ENCODE data around the gene CEP120.

DNA sequence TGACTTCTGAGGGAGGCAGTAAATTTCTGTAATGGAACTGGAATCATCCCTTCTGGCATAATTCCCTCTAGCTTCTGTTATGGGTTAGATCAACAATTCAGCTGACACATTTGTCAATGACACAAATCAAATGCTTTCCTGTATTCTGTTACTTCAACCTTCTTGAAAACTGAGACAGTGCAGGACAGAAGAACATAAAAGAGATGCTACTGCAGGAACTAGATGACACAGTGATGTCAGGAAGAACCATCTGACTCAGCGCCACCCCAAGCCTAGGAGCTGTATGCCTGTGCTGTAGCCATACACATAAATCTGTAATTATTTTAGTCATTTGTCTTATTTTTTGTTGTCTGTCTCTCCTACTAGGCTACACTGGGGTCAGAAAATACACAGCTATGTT, 18.2 kb upstream of the CEP120 start:
- TF ChIP-seq, protein P1, sequence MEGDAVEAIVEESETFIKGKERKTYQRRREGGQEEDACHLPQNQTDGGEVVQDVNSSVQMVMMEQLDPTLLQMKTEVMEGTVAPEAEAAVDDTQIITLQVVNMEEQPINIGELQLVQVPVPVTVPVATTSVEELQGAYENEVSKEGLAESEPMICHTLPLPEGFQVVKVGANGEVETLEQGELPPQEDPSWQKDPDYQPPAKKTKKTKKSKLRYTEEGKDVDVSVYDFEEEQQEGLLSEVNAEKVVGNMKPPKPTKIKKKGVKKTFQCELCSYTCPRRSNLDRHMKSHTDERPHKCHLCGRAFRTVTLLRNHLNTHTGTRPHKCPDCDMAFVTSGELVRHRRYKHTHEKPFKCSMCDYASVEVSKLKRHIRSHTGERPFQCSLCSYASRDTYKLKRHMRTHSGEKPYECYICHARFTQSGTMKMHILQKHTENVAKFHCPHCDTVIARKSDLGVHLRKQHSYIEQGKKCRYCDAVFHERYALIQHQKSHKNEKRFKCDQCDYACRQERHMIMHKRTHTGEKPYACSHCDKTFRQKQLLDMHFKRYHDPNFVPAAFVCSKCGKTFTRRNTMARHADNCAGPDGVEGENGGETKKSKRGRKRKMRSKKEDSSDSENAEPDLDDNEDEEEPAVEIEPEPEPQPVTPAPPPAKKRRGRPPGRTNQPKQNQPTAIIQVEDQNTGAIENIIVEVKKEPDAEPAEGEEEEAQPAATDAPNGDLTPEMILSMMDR (IDR thresholded peaks at IDR 0.05), result no peak
- no peak for TF ChIP-seq POLR2A (IDR thresholded peaks at IDR 0.05)

Data from lower leg skin (tissue), 3 donors.